SK-N-SH (cell line): ENCODE results near the gene RNLS. TPM values are rescaled to one million over a fixed set of nuclear protein-coding genes. Genes with fewer than 3 reads are reported as not detected.

Experiments
- CTCF ChIA-PET: fragments of 300-600, 350-600 bp; formaldehyde crosslinking; extraction: SDS; loops from one replicate; lab custom pipeline; 2021; lab: Yijun Ruan, JAX
- POLR2A ChIA-PET: fragments of 350-600 bp; sonication (Branson Sonifier 250); formaldehyde crosslinking; extraction: SDS; loops from one replicate; lab custom pipeline; 2020; ENCODE audit warnings: antibody characterized with exemption, inconsistent platforms; lab: Yijun Ruan, JAX
- DNase-seq: peaks from one replicate; pipeline ENCODE4 v3.0.0; 2012
- H2AFZ ChIP-seq: fragments of 200-600 bp; sonication (generic); 2 replicates; pipeline ENCODE4 v1.8.1; 2016; ENCODE audit warnings: antibody characterized with exemption, mild to moderate bottlenecking, low read depth
- H3F3A ChIP-seq: fragments of 200-600 bp; sonication (generic); replicated peaks from 2 replicates; pipeline ENCODE3; 2016; ENCODE audit warnings: antibody characterized with exemption, mild to moderate bottlenecking; ENCODE audit not compliant: insufficient read depth
- H3K27ac ChIP-seq, 2 experiments: fragments of 200-500 bp in 1 of 2; fragments of 200-600 bp in 1 of 2; sonication (Bioruptor generic) in 1 of 2; sonication (generic), shearing (Covaris generic) in 1 of 2; 2 replicates each; pipeline versions ENCODE4 v1.5.1 to v1.6.1; 2014 to 2016; ENCODE audit warnings: low read depth in 2 of 2, inconsistent platforms in 1 of 2, low read length in 1 of 2, mild to moderate bottlenecking in 1 of 2, mixed read lengths in 1 of 2
- H3K27me3 ChIP-seq: fragments of 200-600 bp; sonication (generic), shearing (Covaris generic); 2 replicates; pipeline ENCODE4 v1.6.1; 2016; ENCODE audit warnings: mixed run types; ENCODE audit not compliant: insufficient read depth
- H3K36me3 ChIP-seq, 2 experiments: fragments of 200-500 bp in 1 of 2; fragments of 200-600 bp in 1 of 2; sonication (Bioruptor generic) in 1 of 2; sonication (generic) in 1 of 2; replicated peaks in 1 of 2; 2 replicates each; pipeline versions ENCODE3 to v1.5.1; 2014 to 2016; ENCODE audit warnings: low read length in 1 of 2, mild to moderate bottlenecking in 1 of 2; ENCODE audit not compliant: insufficient read depth in 2 of 2, control insufficient read depth in 1 of 2
- H3K4me1 ChIP-seq, 2 experiments: fragments of 200-500 bp in 1 of 2; fragments of 200-600 bp in 1 of 2; sonication (Bioruptor generic) in 1 of 2; sonication (generic), shearing (Covaris generic) in 1 of 2; 2 replicates each; pipeline versions ENCODE4 v1.5.1 to v1.6.1; 2014 to 2016; ENCODE audit warnings: low read depth in 1 of 2, low read length in 1 of 2, mixed run types in 1 of 2; ENCODE audit not compliant: insufficient read depth in 2 of 2, control insufficient read depth in 1 of 2
- H3K4me2 ChIP-seq: fragments of 200-600 bp; sonication (generic), shearing (Covaris generic); 2 replicates; pipeline ENCODE4 v1.6.1; 2017; ENCODE audit warnings: mixed run types
- H3K4me3 ChIP-seq, 2 experiments: fragments of 200-500 bp in 1 of 2; fragments of 200-600 bp in 1 of 2; sonication (Bioruptor generic) in 1 of 2; sonication (generic), shearing (Covaris generic) in 1 of 2; 2 replicates each; pipeline versions ENCODE4 v1.5.1 to v1.8.1; 2014 to 2016; ENCODE audit warnings: low read depth in 2 of 2, inconsistent platforms in 1 of 2, low read length in 1 of 2, mild to moderate bottlenecking in 1 of 2, mixed read lengths in 1 of 2, moderate library complexity in 1 of 2
- H3K79me2 ChIP-seq: fragments of 200-600 bp; sonication (generic); 2 replicates; pipeline ENCODE4 v1.8.1; 2017; ENCODE audit warnings: mild to moderate bottlenecking; ENCODE audit not compliant: insufficient read depth
- H3K9ac ChIP-seq: fragments of 200-600 bp; sonication (generic); 2 replicates; pipeline ENCODE4 v1.6.1; 2017; ENCODE audit warnings: mixed run types
- H3K9me2 ChIP-seq: fragments of 200-600 bp; sonication (generic); 2 replicates; pipeline ENCODE4 v1.6.1; 2017; ENCODE audit warnings: mixed run types
- H3K9me3 ChIP-seq: fragments of 200-600 bp; sonication (generic); 2 replicates; pipeline ENCODE4 v1.6.1; 2017; ENCODE audit warnings: mixed run types, mild to moderate bottlenecking, moderate library complexity
- H4K20me1 ChIP-seq: fragments of 200-600 bp; sonication (generic); 2 replicates; pipeline ENCODE4 v1.6.1; 2017; ENCODE audit warnings: mild to moderate bottlenecking, mixed run types; ENCODE audit not compliant: insufficient read depth
- CHD2 ChIP-seq: fragments of 150-350 bp; IDR thresholded peaks from 2 replicates; pipeline ENCODE4 v1.6.1; 2018; ENCODE audit warnings: low read length; ENCODE audit not compliant: partially characterized antibody
- EP300 ChIP-seq, 2 experiments: IDR thresholded peaks; 2 replicates each; pipeline versions ENCODE4 v1.4.0 to v1.6.1; 2012; ENCODE audit warnings: borderline replicate concordance in 1 of 2, low read depth in 1 of 2, low read length in 1 of 2
- FOSL2 ChIP-seq: IDR thresholded peaks from 2 replicates; pipeline ENCODE4 v1.4.0; 2012; ENCODE audit warnings: low read depth, mild to moderate bottlenecking, moderate library complexity, borderline replicate concordance
- GABPA ChIP-seq: IDR thresholded peaks from 2 replicates; pipeline ENCODE4 v1.4.0; 2012; ENCODE audit warnings: low read depth, mild to moderate bottlenecking
- MEF2A ChIP-seq: IDR thresholded peaks from 2 replicates; pipeline ENCODE4 v1.4.0; 2012; ENCODE audit warnings: low read depth, borderline replicate concordance
- NRF1 ChIP-seq: IDR thresholded peaks from 2 replicates; pipeline ENCODE4 v1.6.1; 2012; ENCODE audit warnings: low read depth, mild to moderate bottlenecking, low read length
- PBX3 ChIP-seq: IDR thresholded peaks from 2 replicates; pipeline ENCODE4; 2012
- RAD21 ChIP-seq: IDR thresholded peaks from 2 replicates; pipeline ENCODE4 v1.6.1; 2012; ENCODE audit warnings: mild to moderate bottlenecking, low read length
- RCOR1 ChIP-seq: fragments of 150-350 bp; IDR thresholded peaks from 2 replicates; pipeline ENCODE4 v1.6.1; 2017; ENCODE audit warnings: antibody characterized with exemption, low read length
- REST ChIP-seq: IDR thresholded peaks from 2 replicates; pipeline ENCODE4 v1.6.1; 2012; ENCODE audit warnings: mild to moderate bottlenecking, low read depth, low read length, moderate library complexity
- WGBS: methylation state at CpG from one replicate; pipeline ENCODE4 v1.1.6; 2017; ENCODE audit warnings: low lambda C conversion rate; 5-methylcytosine and 5-hydroxymethylcytosine counted together
- polyA plus RNA-seq, 3 experiments: library from polyadenylated mRNA; depleted of rRNA; stranded (reverse); fragments of >200 nt; gene quantifications; 2 replicates each; pipeline ENCODE4 v1.2.3, GENCODE V29; 2012
- TF ChIP-seq, protein P1 (sequence below): fragments of 150-350 bp; IDR thresholded peaks from 2 replicates; pipeline ENCODE4 v1.6.1; 2017; ENCODE audit warnings: antibody characterized with exemption, low read length, low read depth, borderline replicate concordance
- TF ChIP-seq, protein P2 (sequence below): IDR thresholded peaks from 2 replicates; pipeline ENCODE4 v1.4.0; 2012; ENCODE audit warnings: low read depth, borderline replicate concordance

The RNLS gene
- polyA plus RNA-seq, 1 of the 3 experiments (the other 2 are of a cell fraction) = not detected

- H3K36me3 ChIP-seq = no peaks in the 10 kb centered on the region
- H4K20me1 ChIP-seq = no peaks in the 10 kb centered on the region
- no peaks in the 10 kb centered on the region for H3K27me3 ChIP-seq
- H3K4me1 ChIP-seq = no peaks in the 10 kb centered on the region; a peak in 2 of 4 replicates
- TF ChIP-seq, protein P1, sequence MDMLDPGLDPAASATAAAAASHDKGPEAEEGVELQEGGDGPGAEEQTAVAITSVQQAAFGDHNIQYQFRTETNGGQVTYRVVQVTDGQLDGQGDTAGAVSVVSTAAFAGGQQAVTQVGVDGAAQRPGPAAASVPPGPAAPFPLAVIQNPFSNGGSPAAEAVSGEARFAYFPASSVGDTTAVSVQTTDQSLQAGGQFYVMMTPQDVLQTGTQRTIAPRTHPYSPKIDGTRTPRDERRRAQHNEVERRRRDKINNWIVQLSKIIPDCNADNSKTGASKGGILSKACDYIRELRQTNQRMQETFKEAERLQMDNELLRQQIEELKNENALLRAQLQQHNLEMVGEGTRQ = no peak
- TF ChIP-seq RCOR1 (no peak), REST (no peak), CHD2 (no peak), FOSL2 (no peak), PBX3 (no peak), RAD21 (no peak), GABPA (no peak), EP300 (IDR thresholded peaks at IDR 0.05; ENCODE audit: borderline replicate concordance in 1 of 2, low read depth in 1 of 2, low read length in 1 of 2) (no peak), MEF2A (no peak), NRF1 (no peak)
- TF ChIP-seq, protein P2, sequence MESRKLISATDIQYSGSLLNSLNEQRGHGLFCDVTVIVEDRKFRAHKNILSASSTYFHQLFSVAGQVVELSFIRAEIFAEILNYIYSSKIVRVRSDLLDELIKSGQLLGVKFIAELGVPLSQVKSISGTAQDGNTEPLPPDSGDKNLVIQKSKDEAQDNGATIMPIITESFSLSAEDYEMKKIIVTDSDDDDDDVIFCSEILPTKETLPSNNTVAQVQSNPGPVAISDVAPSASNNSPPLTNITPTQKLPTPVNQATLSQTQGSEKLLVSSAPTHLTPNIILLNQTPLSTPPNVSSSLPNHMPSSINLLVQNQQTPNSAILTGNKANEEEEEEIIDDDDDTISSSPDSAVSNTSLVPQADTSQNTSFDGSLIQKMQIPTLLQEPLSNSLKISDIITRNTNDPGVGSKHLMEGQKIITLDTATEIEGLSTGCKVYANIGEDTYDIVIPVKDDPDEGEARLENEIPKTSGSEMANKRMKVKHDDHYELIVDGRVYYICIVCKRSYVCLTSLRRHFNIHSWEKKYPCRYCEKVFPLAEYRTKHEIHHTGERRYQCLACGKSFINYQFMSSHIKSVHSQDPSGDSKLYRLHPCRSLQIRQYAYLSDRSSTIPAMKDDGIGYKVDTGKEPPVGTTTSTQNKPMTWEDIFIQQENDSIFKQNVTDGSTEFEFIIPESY = no peak
- 87% methylated on average over 8 of the region's 8 CpGs for WGBS
- CTCF ChIA-PET = no interaction called here
- H3F3A ChIP-seq = no peaks in the 10 kb centered on the region
- no peak overlapping the region for H3K4me3 ChIP-seq
- no peaks in the 10 kb centered on the region for H3K79me2 ChIP-seq
- no peaks in the 10 kb centered on the region for H3K9me2 ChIP-seq
- DNase-seq = no peak
- H3K9me3 ChIP-seq = no peaks in the 10 kb centered on the region
- no peak overlapping the region for H3K27ac ChIP-seq
- no peak overlapping the region for H2AFZ ChIP-seq
- no peak overlapping the region for H3K4me2 ChIP-seq
- no peak overlapping the region for H3K9ac ChIP-seq
- POLR2A ChIA-PET = no interaction called here
Observed at GRCh38 chr10:88372051-88372715, 210.9 kb downstream of the RNLS start.
